Astrocyte (in vitro differentiated cells and primary cell): ENCODE measurements around the gene ATP6AP2. TPM values are rescaled to one million over a fixed set of nuclear protein-coding genes. Genes with fewer than 3 reads are reported as not detected.
A peak's percentile ranks its signal among the peaks of the same experiment; 100 is the strongest.

ENCODE experiments used
- DNase-seq: peaks from one replicate; pipeline ENCODE4 v3.0.0-alpha.2; 2010; ENCODE audit warnings: low read depth
- FAIRE-seq: peaks from 2 replicates; lab custom pipeline; 2011; peaks lifted over from hg19 to GRCh38; lab: Jason Lieb, UNC
- H2AFZ ChIP-seq: 2 replicates; pipeline ENCODE4 v1.6.0; 2012; ENCODE audit warnings: low read depth, low read length, inconsistent platforms
- H3K27ac ChIP-seq: 2 replicates; pipeline ENCODE4 v1.5.1; 2011; ENCODE audit warnings: low read depth, low read length, inconsistent platforms
- H3K27me3 ChIP-seq: 2 replicates; pipeline ENCODE4 v1.6.0; 2011; ENCODE audit warnings: low read length, inconsistent platforms; ENCODE audit not compliant: insufficient read depth
- H3K36me3 ChIP-seq: 2 replicates; pipeline ENCODE4 v1.5.1; 2011; ENCODE audit warnings: low read length, inconsistent platforms; ENCODE audit not compliant: insufficient read depth
- H3K4me1 ChIP-seq: 2 replicates; pipeline ENCODE4 v1.5.1; 2011; ENCODE audit warnings: low read length, inconsistent platforms; ENCODE audit not compliant: insufficient read depth
- H3K4me2 ChIP-seq: 2 replicates; pipeline ENCODE4 v1.6.0; 2012; ENCODE audit warnings: low read length, inconsistent platforms
- H3K4me3 ChIP-seq: 2 replicates; pipeline ENCODE4 v1.5.1; 2011; ENCODE audit warnings: low read depth, mild to moderate bottlenecking, low read length, inconsistent platforms; ENCODE audit not compliant: insufficient read depth
- H3K79me2 ChIP-seq: 2 replicates; pipeline ENCODE4 v1.6.0; 2012; ENCODE audit warnings: mild to moderate bottlenecking, low read length, inconsistent platforms; ENCODE audit not compliant: insufficient read depth
- H3K9ac ChIP-seq: 2 replicates; pipeline ENCODE4 v1.6.0; 2012; ENCODE audit warnings: mild to moderate bottlenecking, low read length, inconsistent platforms
- H3K9me3 ChIP-seq: 2 replicates; pipeline ENCODE4 v1.5.1; 2012; ENCODE audit warnings: low read depth, mild to moderate bottlenecking, low read length, inconsistent platforms; ENCODE audit not compliant: insufficient read depth
- H4K20me1 ChIP-seq: 2 replicates; pipeline ENCODE4 v1.6.0; 2012; ENCODE audit warnings: low read length, inconsistent platforms; ENCODE audit not compliant: insufficient read depth
- H3K27ac Mint-ChIP-seq: one replicate; pipeline ENCODE4 v1.8.0; 2021; ENCODE audit warnings: mild to moderate bottlenecking, mixed read lengths; ENCODE audit not compliant: unreplicated experiment
- H3K27me3 Mint-ChIP-seq: one replicate; pipeline ENCODE4 v1.8.0; 2021; ENCODE audit warnings: low read depth, mixed read lengths; ENCODE audit not compliant: unreplicated experiment
- H3K36me3 Mint-ChIP-seq: one replicate; pipeline ENCODE4 v1.8.0; 2021; ENCODE audit warnings: low read depth, mixed read lengths; ENCODE audit not compliant: unreplicated experiment
- H3K4me1 Mint-ChIP-seq: one replicate; pipeline ENCODE4 v1.8.0; 2021; ENCODE audit warnings: low read depth, mixed read lengths; ENCODE audit not compliant: unreplicated experiment
- H3K4me3 Mint-ChIP-seq: one replicate; pipeline ENCODE4 v1.8.0; 2021; ENCODE audit warnings: mild to moderate bottlenecking, moderate library complexity, mixed read lengths; ENCODE audit not compliant: unreplicated experiment
- H3K9me3 Mint-ChIP-seq: one replicate; pipeline ENCODE4 v1.8.0; 2021; ENCODE audit warnings: mild to moderate bottlenecking, mixed read lengths; ENCODE audit not compliant: unreplicated experiment
- EZH2 ChIP-seq: IDR thresholded peaks from 2 replicates; pipeline ENCODE4 v1.6.1; 2012; ENCODE audit warnings: mild to moderate bottlenecking, low read length, inconsistent platforms; ENCODE audit not compliant: insufficient read depth
- total RNA-seq: library from RNA; stranded (reverse); gene quantifications from 2 replicates; pipeline ENCODE4 v1.2.1, GENCODE V29; 2021
- TF ChIP-seq, protein P1 (sequence below): IDR thresholded peaks from 2 replicates; pipeline ENCODE4 v1.5.1; 2011; ENCODE audit warnings: low read depth, mild to moderate bottlenecking, inconsistent platforms, low read length, moderate library complexity; ENCODE audit not compliant: insufficient read depth

Gene ATP6AP2
- total RNA-seq, 1 donor from 2014 or later: 153 TPM

DNA sequence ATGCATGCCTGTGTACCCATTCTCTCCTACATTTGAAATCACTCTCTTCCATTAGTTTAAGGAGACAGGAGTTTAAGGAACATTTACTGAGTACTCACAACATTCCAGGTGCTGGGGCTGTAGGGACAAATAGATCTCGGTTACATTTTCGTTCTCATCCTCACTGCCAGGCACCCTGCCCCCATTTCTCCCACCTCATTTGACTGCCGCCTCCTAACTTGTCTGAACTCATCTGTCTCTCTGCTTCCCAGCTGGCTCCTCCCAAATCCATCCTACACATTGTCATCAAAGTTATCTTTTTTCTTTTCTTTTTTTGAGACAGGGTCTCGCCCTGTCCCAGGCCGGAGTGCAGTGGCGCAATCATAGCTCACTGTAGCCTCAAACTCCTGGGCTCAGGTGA lies 22.7 kb downstream of the ATP6AP2 start:
- H3K27me3 ChIP-seq: no peaks in the 10 kb centered on the region
- no peak overlapping the region for H3K4me3 ChIP-seq
- no peak overlapping the region for H3K4me2 ChIP-seq
- Mint-ChIP-seq H3K4me1 (no peaks in the 10 kb centered on the region), H3K4me3 (no peak overlapping the region), H3K27me3 (no peaks in the 10 kb centered on the region), H3K9me3 (no peaks in the 10 kb centered on the region), H3K36me3 (peaks cover 4% of the 10 kb centered on the region), H3K27ac (no peak overlapping the region)
- no peaks in the 10 kb centered on the region for H3K4me1 ChIP-seq
- peaks cover 9% of the 10 kb centered on the region for H3K36me3 ChIP-seq
- no peak overlapping the region for H3K27ac ChIP-seq
- no peak for DNase-seq
- no peaks in the 10 kb centered on the region for H4K20me1 ChIP-seq
- TF ChIP-seq, protein P1, sequence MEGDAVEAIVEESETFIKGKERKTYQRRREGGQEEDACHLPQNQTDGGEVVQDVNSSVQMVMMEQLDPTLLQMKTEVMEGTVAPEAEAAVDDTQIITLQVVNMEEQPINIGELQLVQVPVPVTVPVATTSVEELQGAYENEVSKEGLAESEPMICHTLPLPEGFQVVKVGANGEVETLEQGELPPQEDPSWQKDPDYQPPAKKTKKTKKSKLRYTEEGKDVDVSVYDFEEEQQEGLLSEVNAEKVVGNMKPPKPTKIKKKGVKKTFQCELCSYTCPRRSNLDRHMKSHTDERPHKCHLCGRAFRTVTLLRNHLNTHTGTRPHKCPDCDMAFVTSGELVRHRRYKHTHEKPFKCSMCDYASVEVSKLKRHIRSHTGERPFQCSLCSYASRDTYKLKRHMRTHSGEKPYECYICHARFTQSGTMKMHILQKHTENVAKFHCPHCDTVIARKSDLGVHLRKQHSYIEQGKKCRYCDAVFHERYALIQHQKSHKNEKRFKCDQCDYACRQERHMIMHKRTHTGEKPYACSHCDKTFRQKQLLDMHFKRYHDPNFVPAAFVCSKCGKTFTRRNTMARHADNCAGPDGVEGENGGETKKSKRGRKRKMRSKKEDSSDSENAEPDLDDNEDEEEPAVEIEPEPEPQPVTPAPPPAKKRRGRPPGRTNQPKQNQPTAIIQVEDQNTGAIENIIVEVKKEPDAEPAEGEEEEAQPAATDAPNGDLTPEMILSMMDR: no peak
- no peak for TF ChIP-seq EZH2
- H3K9ac ChIP-seq: no peak overlapping the region
- H3K79me2 ChIP-seq: no peaks in the 10 kb centered on the region
- no peak overlapping the region for H2AFZ ChIP-seq
- no peaks in the 10 kb centered on the region for H3K9me3 ChIP-seq
- FAIRE-seq: peak; percentile 49

DNA sequence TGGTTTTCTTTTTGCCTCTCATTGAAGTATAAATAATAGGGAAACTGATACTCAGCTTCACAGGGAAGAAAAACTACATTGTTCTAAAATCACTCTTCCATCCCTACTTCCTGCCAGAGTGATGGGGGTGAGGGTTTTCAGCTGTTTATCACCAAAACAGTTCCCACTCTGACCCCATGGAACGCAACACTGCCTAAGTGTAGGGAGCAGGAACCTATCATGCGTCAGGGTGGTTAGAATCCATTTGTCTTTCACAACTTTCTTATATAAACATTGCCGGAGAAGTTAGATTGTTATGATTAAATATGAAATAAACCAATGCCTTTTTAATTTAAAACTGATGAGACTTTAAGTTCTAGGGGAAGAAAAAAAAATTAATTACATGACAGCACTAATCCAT lies 26.6 kb downstream of the ATP6AP2 start:
- no peaks in the 10 kb centered on the region for H3K9me3 ChIP-seq
- H3K4me3 Mint-ChIP-seq: no peak overlapping the region
- no peak overlapping the region for H2AFZ ChIP-seq
- H3K9ac ChIP-seq: no peak overlapping the region
- TF ChIP-seq, protein P1: no peak
- TF ChIP-seq EZH2: no peak
- no peaks in the 10 kb centered on the region for H3K9me3 Mint-ChIP-seq
- H3K79me2 ChIP-seq: no peaks in the 10 kb centered on the region
- H3K27me3 Mint-ChIP-seq: no peaks in the 10 kb centered on the region
- no peaks in the 10 kb centered on the region for H3K36me3 Mint-ChIP-seq
- FAIRE-seq (peak; percentile 49), DNase-seq (no peak)
- no peaks in the 10 kb centered on the region for H3K36me3 ChIP-seq
- no peaks in the 10 kb centered on the region for H3K4me1 Mint-ChIP-seq
- H4K20me1 ChIP-seq: no peaks in the 10 kb centered on the region
- H3K4me1 ChIP-seq: no peaks in the 10 kb centered on the region
- no peaks in the 10 kb centered on the region for H3K27me3 ChIP-seq
- H3K27ac Mint-ChIP-seq: no peak overlapping the region
- H3K4me3 ChIP-seq: no peak overlapping the region
- H3K4me2 ChIP-seq: no peak overlapping the region
- no peak overlapping the region for H3K27ac ChIP-seq

DNA sequence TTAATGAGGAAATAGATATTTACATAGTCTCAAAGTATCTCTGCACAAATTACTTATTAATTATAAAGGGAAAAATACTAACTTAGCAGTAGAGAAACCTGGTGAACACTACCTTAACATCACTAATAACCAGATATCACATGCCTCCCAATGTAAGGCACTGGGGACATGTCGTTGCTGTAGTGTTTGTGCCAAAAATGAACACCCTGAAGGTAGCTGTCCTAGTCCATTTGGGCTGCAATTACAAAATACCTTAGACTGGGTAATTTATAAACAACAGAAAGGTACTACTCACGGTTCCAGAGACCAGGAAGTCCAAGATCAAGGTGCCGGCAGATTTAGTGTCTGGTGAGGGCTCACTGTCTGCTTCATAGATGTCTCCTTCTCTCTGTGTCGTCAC lies 31.7 kb downstream of the ATP6AP2 start:
- no peaks in the 10 kb centered on the region for H3K9me3 Mint-ChIP-seq
- no peaks in the 10 kb centered on the region for H3K4me1 Mint-ChIP-seq
- no peaks in the 10 kb centered on the region for H3K79me2 ChIP-seq
- no peak overlapping the region for H3K27ac Mint-ChIP-seq
- no peak overlapping the region for H3K27ac ChIP-seq
- no peaks in the 10 kb centered on the region for H3K27me3 Mint-ChIP-seq
- H3K4me3 ChIP-seq: no peak overlapping the region
- H3K9me3 ChIP-seq: no peaks in the 10 kb centered on the region
- no peaks in the 10 kb centered on the region for H3K36me3 Mint-ChIP-seq
- DNase-seq: no peak
- no peak for FAIRE-seq
- no peaks in the 10 kb centered on the region for H4K20me1 ChIP-seq
- no peak overlapping the region for H3K4me3 Mint-ChIP-seq
- H3K27me3 ChIP-seq: no peaks in the 10 kb centered on the region
- no peak overlapping the region for H3K9ac ChIP-seq
- no peaks in the 10 kb centered on the region for H3K4me1 ChIP-seq
- TF ChIP-seq EZH2: no peak
- TF ChIP-seq, protein P1: no peak
- H3K4me2 ChIP-seq: no peak overlapping the region
- H3K36me3 ChIP-seq: no peaks in the 10 kb centered on the region
- no peak overlapping the region for H2AFZ ChIP-seq
